MCF 10A (cell line): Measurements from ENCODE around the gene TBC1D2B. TPM values are rescaled to one million over a fixed set of nuclear protein-coding genes. Genes with fewer than 3 reads are reported as not detected.

Experiments
- BruUV-seq: library from RNA; stranded (reverse); fragments of 400-500 nt; replicated peaks from 2 replicates; lab custom pipeline; 2021; lab: Mats Ljungman, UMichigan
- CTCF ChIA-PET: fragments of 300-600 bp; sonication (Branson Sonifier 250); formaldehyde crosslinking; extraction: SDS; loops from one replicate; lab custom pipeline; 2021; ENCODE audit warnings: antibody characterized with exemption, inconsistent platforms; lab: Yijun Ruan, JAX
- POLR2A ChIA-PET: fragments of 300-600, 350-650 bp; sonication (Branson Sonifier 250); formaldehyde crosslinking; extraction: SDS; loops from one replicate; lab custom pipeline; 2020; ENCODE audit warnings: antibody characterized with exemption, inconsistent platforms; lab: Yijun Ruan, JAX
- DNase-seq: peaks from one replicate; pipeline ENCODE4 v3.0.0-alpha.2; 2018; ENCODE audit not compliant: unreplicated experiment
- H3K27ac Mint-ChIP-seq: one replicate; pipeline ENCODE4 v1.8.0; 2022; ENCODE audit warnings: mild to moderate bottlenecking, low read depth, mixed read lengths; ENCODE audit not compliant: unreplicated experiment
- H3K27me3 Mint-ChIP-seq: one replicate; pipeline ENCODE4 v1.8.0; 2022; ENCODE audit warnings: mixed read lengths; ENCODE audit not compliant: insufficient read depth, unreplicated experiment
- H3K36me3 Mint-ChIP-seq: one replicate; pipeline ENCODE4 v1.8.0; 2022; ENCODE audit warnings: mild to moderate bottlenecking, moderate library complexity, mixed read lengths; ENCODE audit not compliant: insufficient read depth, unreplicated experiment
- H3K4me1 Mint-ChIP-seq: one replicate; pipeline ENCODE4 v1.8.0; 2022; ENCODE audit warnings: mixed read lengths; ENCODE audit not compliant: insufficient read depth, unreplicated experiment
- H3K4me3 Mint-ChIP-seq: one replicate; pipeline ENCODE4 v1.8.0; 2022; ENCODE audit warnings: mild to moderate bottlenecking, moderate library complexity, mixed read lengths; ENCODE audit not compliant: unreplicated experiment
- H3K9me3 Mint-ChIP-seq: one replicate; pipeline ENCODE4 v1.8.0; 2022; ENCODE audit warnings: mixed read lengths; ENCODE audit not compliant: unreplicated experiment
- CTCF ChIP-seq: fragments of 200-600 bp; IDR thresholded peaks from one replicate; pipeline ENCODE4 v1.8.0; 2022; ENCODE audit warnings: antibody characterized with exemption, mild to moderate bottlenecking; ENCODE audit not compliant: unreplicated experiment
- intact Hi-C: fragments of 100-400 bp; cut with micrococcal nuclease; formaldehyde crosslinking; loops from 2 replicates; pipeline ENCODE4 v1.14.1; 2022
- total RNA-seq: library from RNA; stranded (reverse); gene quantifications from 2 replicates; pipeline ENCODE4 v1.2.3, GENCODE V29; 2022

TBC1D2B gene
- total RNA-seq, 1 experiment from 2014 or later, result 21.2 TPM

- Mint-ChIP-seq H3K36me3 (peaks cover 9% of the 10 kb centered on the region), H3K27ac (peak overlapping the region; percentile 67), H3K27me3 (no peaks in the 10 kb centered on the region), H3K4me1 (peaks cover 29% of the 10 kb centered on the region), H3K4me3 (peak overlapping the region; percentile 92), H3K9me3 (no peaks in the 10 kb centered on the region)
- DNase-seq, result no peak
- intact Hi-C loops, result loop anchor here (2.0 kb wide), 1 partner anchor 64 kb away; no protein-coding TSS in a partner anchor
- TSS peak; percentile 23 for BruUV-seq
- POLR2A ChIA-PET, result interaction anchor here (0.8 to 3.1 kb wide), 7 partner anchors 10 to 362 kb away, joined by 3 to 25 read pairs (median 8); partner anchors contain the start of gene IREB2
- CTCF ChIA-PET, result interaction anchor here (0.6 to 1.5 kb wide), 5 partner anchors 8 to 110 kb away, joined by 3 to 5 read pairs (median 3); no protein-coding TSS in a partner anchor
- TF ChIP-seq CTCF, result no peak
Observed at GRCh38 chr15:78076231-78077052, 1.1 kb downstream of the TBC1D2B start.

- POLR2A ChIA-PET, result interaction anchor here (0.6 to 3.1 kb wide), 12 partner anchors 9 to 780 kb away, joined by 3 to 25 read pairs (median 5); partner anchors contain the start of gene IREB2
- no TSS peak for BruUV-seq
- intact Hi-C loops, result loop anchor here (2.0 kb wide), 1 partner anchor 63 kb away; no protein-coding TSS in a partner anchor
- TF ChIP-seq CTCF, result no peak
- Mint-ChIP-seq H3K9me3 (no peaks in the 10 kb centered on the region), H3K4me3 (peak overlapping the region; percentile 92), H3K27ac (peak overlapping the region; percentile 67), H3K36me3 (peaks cover 12% of the 10 kb centered on the region), H3K4me1 (peaks cover 29% of the 10 kb centered on the region), H3K27me3 (no peaks in the 10 kb centered on the region)
- DNase-seq, result peak; percentile 76
- CTCF ChIA-PET, result interaction anchor here (0.6 to 1.5 kb wide), 7 partner anchors 8 to 889 kb away, joined by 3 to 5 read pairs (median 3); no protein-coding TSS in a partner anchor
Observed at GRCh38 chr15:78075490-78076230, 1.9 kb downstream of the TBC1D2B start.

- Mint-ChIP-seq H3K9me3 (no peaks in the 10 kb centered on the region), H3K36me3 (peaks cover 12% of the 10 kb centered on the region), H3K4me3 (no peak overlapping the region), H3K27ac (no peak overlapping the region), H3K27me3 (no peaks in the 10 kb centered on the region), H3K4me1 (peaks cover 49% of the 10 kb centered on the region)
- intact Hi-C loops, result no loop called here
- TF ChIP-seq CTCF, result no peak
- CTCF ChIA-PET, result interaction anchor here (0.6 to 2.2 kb wide), 5 partner anchors 36 to 385 kb away, joined by 3 to 6 read pairs (median 3); no protein-coding TSS in a partner anchor
- no peak for DNase-seq
- POLR2A ChIA-PET, result interaction anchor here (0.6 to 1.5 kb wide), 3 partner anchors 60 to 76 kb away, joined by 3 to 6 read pairs (median 3); no protein-coding TSS in a partner anchor
- no TSS peak for BruUV-seq
Observed at GRCh38 chr15:78073046-78073787, 4.3 kb downstream of the TBC1D2B start.
